K562 (cell line): ENCODE measurements around the gene IL12B. TPM values are rescaled to one million over a fixed set of nuclear protein-coding genes. Genes with fewer than 3 reads are reported as not detected.

Experiments used
- ATAC-seq: fragments of 200-7000 bp; cut with Tn5 transposase; 3 replicates; pipeline ENCODE4 v1.9.1; 2020; ENCODE audit warnings: moderate library complexity
- BruUV-seq: library from RNA; stranded (reverse); fragments of 400-500 nt; replicated peaks from 2 replicates; lab custom pipeline; 2021; lab: Mats Ljungman, UMichigan
- CTCF ChIA-PET: fragments of 300-600 bp; formaldehyde crosslinking; extraction: SDS; loops from one replicate; lab custom pipeline; 2021; ENCODE audit warnings: low intra/inter-chr PET ratio; lab: Yijun Ruan, JAX
- POLR2A ChIA-PET: fragments of 300-600, 350-650 bp; sonication (Branson Sonifier 250); formaldehyde crosslinking; extraction: SDS; loops from one replicate; lab custom pipeline; 2021; ENCODE audit warnings: antibody characterized with exemption, inconsistent platforms; lab: Yijun Ruan, JAX
- DNase-seq, 4 experiments: peaks; one replicate each; pipeline versions ENCODE4 v3.0.0 to v3.0.0-alpha.2; 2011 to 2018; ENCODE audit warnings: low spot score in 3 of 4, mixed read lengths in 3 of 4; ENCODE audit errors: extremely low read depth in 1 of 4
- FAIRE-seq: peaks from 2 replicates; lab custom pipeline; 2011; peaks lifted over from hg19 to GRCh38; lab: Jason Lieb, UNC
- H2AFZ ChIP-seq: 2 replicates; pipeline ENCODE4 v1.6.0; 2011; ENCODE audit warnings: low read depth, low read length, control low read depth, inconsistent platforms
- H3K27ac ChIP-seq: fragments of 200-600 bp; 3 replicates; pipeline ENCODE4 v1.8.0; 2011; ENCODE audit warnings: low read depth, mild to moderate bottlenecking, control low read depth, inconsistent platforms, low read length, moderate library complexity, mixed read lengths; ENCODE audit errors: extremely low read depth
- H3K27me3 ChIP-seq, 2 experiments: fragments of 300-600 bp in 1 of 2; 2 replicates in 1 of 2; 3 replicates in 1 of 2; pipeline versions ENCODE4 v1.6.0 to v1.8.0; 2011; ENCODE audit warnings: inconsistent platforms in 2 of 2, low read length in 2 of 2, mild to moderate bottlenecking in 1 of 2, mixed read lengths in 1 of 2, moderate library complexity in 1 of 2; ENCODE audit not compliant: control insufficient read depth in 2 of 2, insufficient read depth in 2 of 2
- H3K36me3 ChIP-seq: fragments of 300-600 bp; 3 replicates; pipeline ENCODE4 v1.8.0; 2011; ENCODE audit warnings: mild to moderate bottlenecking, low read length, inconsistent platforms; ENCODE audit not compliant: control insufficient read depth, insufficient read depth
- H3K4me1 ChIP-seq, 2 experiments: fragments of 200-600 bp in 1 of 2; replicated peaks in 1 of 2; 2 replicates in 1 of 2; 3 replicates in 1 of 2; pipeline versions ENCODE4 v1.5.1 to v1.8.0; 2011; ENCODE audit warnings: inconsistent platforms in 2 of 2, low read length in 2 of 2, mild to moderate bottlenecking in 1 of 2, mixed read lengths in 1 of 2, moderate library complexity in 1 of 2; ENCODE audit not compliant: control insufficient read depth in 2 of 2, insufficient read depth in 2 of 2
- H3K4me2 ChIP-seq: 2 replicates; pipeline ENCODE4 v1.6.1; 2011; ENCODE audit warnings: low read length, control low read depth, inconsistent platforms, mixed read lengths; ENCODE audit not compliant: insufficient read depth
- H3K4me3 ChIP-seq: fragments of 200-600 bp; sonication (generic), shearing (Covaris generic); 2 replicates; pipeline ENCODE4 v1.5.1; 2016; ENCODE audit warnings: control low read depth, inconsistent platforms
- H3K79me2 ChIP-seq: fragments of 200-600 bp; 3 replicates; pipeline ENCODE4 v1.8.0; 2011; ENCODE audit warnings: low read length, inconsistent platforms; ENCODE audit not compliant: control insufficient read depth, insufficient read depth
- H3K9ac ChIP-seq, 2 experiments: 2 replicates each; pipeline versions ENCODE4 v1.6.0 to v1.6.1; 2011; ENCODE audit warnings: low read depth in 2 of 2, low read length in 2 of 2, control low read depth in 1 of 2, inconsistent platforms in 1 of 2, mild to moderate bottlenecking in 1 of 2, mixed read lengths in 1 of 2; ENCODE audit not compliant: insufficient read depth in 1 of 2
- H3K9me1 ChIP-seq: one replicate; pipeline ENCODE4 v1.6.0; 2011; ENCODE audit warnings: inconsistent platforms, mild to moderate bottlenecking, low read length, moderate library complexity; ENCODE audit not compliant: control insufficient read depth, insufficient read depth
- H3K9me3 ChIP-seq: replicated peaks from 2 replicates; pipeline ENCODE4 v1.5.1; 2011; ENCODE audit warnings: low read depth, low read length, inconsistent platforms; ENCODE audit not compliant: control insufficient read depth, insufficient read depth
- H4K20me1 ChIP-seq: replicated peaks from 2 replicates; pipeline ENCODE4 v1.6.1; 2011; ENCODE audit warnings: low read length, inconsistent platforms, mixed read lengths; ENCODE audit not compliant: control insufficient read depth, insufficient read depth
- ATF3 ChIP-seq, 2 experiments: fragments of 450-650 bp in 1 of 2; sonication (generic) in 1 of 2; formaldehyde crosslinking in 1 of 2; IDR thresholded peaks in 1 of 2; conservative IDR thresholded peaks in 1 of 2; 2 replicates each; pipeline versions ENCODE4 v1.6.1 to v1.8.1; 2016 to 2023; ENCODE audit warnings: mild to moderate bottlenecking in 2 of 2, moderate library complexity in 2 of 2, inconsistent platforms in 1 of 2, missing genetic modification reagents in 1 of 2
- ELK3 ChIP-seq: fragments of 450-650 bp; formaldehyde crosslinking; IDR thresholded peaks from 2 replicates; pipeline ENCODE4 v1.4.0; 2020; ENCODE audit warnings: mild to moderate bottlenecking
- HOMEZ ChIP-seq: fragments of 250-450 bp; sonication (Bioruptor Pico); IDR thresholded peaks from 2 replicates; pipeline ENCODE4 v1.4.0; 2020; ENCODE audit warnings: mild to moderate bottlenecking, moderate library complexity
- RFX1 ChIP-seq: fragments of 450-650 bp; IDR thresholded peaks from 2 replicates; pipeline ENCODE4 v1.6.1; 2016; ENCODE audit warnings: mild to moderate bottlenecking, moderate library complexity
- ZNF408 ChIP-seq: fragments of 250-450 bp; sonication (Bioruptor Pico); IDR thresholded peaks from 2 replicates; pipeline ENCODE4 v1.4.0; 2020; ENCODE audit warnings: low read depth, mild to moderate bottlenecking, moderate library complexity
- WGBS: fragments of 100-300 bp; shearing (Covaris generic); methylation state at CpG from one replicate; pipeline ENCODE4 v1.1.6; 2016; ENCODE audit warnings: low coverage, mixed read lengths; ENCODE audit not compliant: insufficient coverage; ENCODE audit errors: missing lambda C conversion rate; 5-methylcytosine and 5-hydroxymethylcytosine counted together
- in situ Hi-C: fragments of 300-500 bp; cut with MboI; formaldehyde crosslinking; loops from 4 replicates; pipeline ENCODE4 v1.15.0; 2018; ENCODE audit warnings: inconsistent platforms, mixed read lengths
- intact Hi-C: fragments of 100-400 bp; cut with micrococcal nuclease; formaldehyde crosslinking; loops from 2 replicates; pipeline ENCODE4 v1.14.2; 2022
- polyA plus RNA-seq, 8 experiments: library from polyadenylated mRNA; depleted of rRNA in 4 of 8; stranded (reverse) in 5 of 8; unstranded in 3 of 8; fragments of >200 nt; fragmentation: Nextera tagmentation in 2 of 8; fragmentation: Illumina TruSeq in 1 of 8; extraction: Ambion mirVana in 2 of 8; extraction: Trizol in 1 of 8; gene quantifications; 2 replicates each; pipeline versions ENCODE4 v1.2.1 to v1.2.3, GENCODE V29; 2011 to 2014; ENCODE audit warnings: inconsistent platforms in 1 of 8, missing spikeins in 1 of 8
- total RNA-seq, 7 experiments: library from RNA; depleted of rRNA in 6 of 7; stranded (reverse); fragments of >200 nt in 6 of 7; fragmentation: Illumina TruSeq in 2 of 7; extraction: Trizol in 2 of 7; gene quantifications; 2 replicates each; pipeline versions ENCODE4 v1.2.1 to v1.2.3, GENCODE V29; 2011 to 2021; ENCODE audit warnings: low replicate concordance in 1 of 7

IL12B gene
- total and polyA plus RNA-seq, 9 of the 15 experiments (the other 6 are each of a cell fraction or from before 2014, with no cell fraction given) = not detected

- intact Hi-C loops (loop anchor here (10.0 kb wide), 1 partner anchor 575 kb away; the partner anchor contains the start of gene ADRA1B), in situ Hi-C loops (loop anchor here (10.0 kb wide), 1 partner anchor 1145 kb away; no protein-coding TSS in a partner anchor)
- H3K4me1 ChIP-seq = peaks cover 0 to 5% of the 10 kb centered on the region in 2 experiments; a peak in 1 of 5 replicates
- no peak overlapping the region for H3K9ac ChIP-seq
- H4K20me1 ChIP-seq = no peaks in the 10 kb centered on the region
- ATAC-seq = no peak
- no peak for FAIRE-seq
- no TSS peak for BruUV-seq
- no peak overlapping the region for H3K27ac ChIP-seq
- TF ChIP-seq ELK3 (CRISPR knock-in tag) (no peak), HOMEZ (CRISPR knock-in tag) (no peak), ATF3 (IDR thresholded peaks at IDR 0.05) (no peak), ATF3 (CRISPR knock-in tag; conservative IDR thresholded peaks at IDR 0.05) (no peak), RFX1 (no peak), ZNF408 (CRISPR knock-in tag) (no peak)
- H3K9me1 ChIP-seq = no peaks in the 10 kb centered on the region
- no peak overlapping the region for H3K4me2 ChIP-seq
- H3K27me3 ChIP-seq = no peaks in the 10 kb centered on the region
- no peak for DNase-seq
- 21% methylated on average over 2 of the region's 2 CpGs for WGBS
- H3K79me2 ChIP-seq = no peaks in the 10 kb centered on the region
- no peak overlapping the region for H3K4me3 ChIP-seq
- CTCF ChIA-PET = no interaction called here
- no peaks in the 10 kb centered on the region for H3K36me3 ChIP-seq
- H2AFZ ChIP-seq = no peak overlapping the region
- POLR2A ChIA-PET = no interaction called here
- no peaks in the 10 kb centered on the region for H3K9me3 ChIP-seq
Observed at GRCh38 chr5:159339460-159339859, 9.2 kb upstream of the IL12B start.
